ENCODE data around the gene MATR3. TPM values are rescaled to one million over a fixed set of nuclear protein-coding genes. Genes with fewer than 3 reads are reported as not detected.

MATR3 gene
- total RNA-seq, 1 donor from 2014 or later = 58.8 TPM

GRCh38 chr5:139273572-139274289, 19.8 kb upstream of the MATR3 start:
- TF ChIP-seq, protein P1, sequence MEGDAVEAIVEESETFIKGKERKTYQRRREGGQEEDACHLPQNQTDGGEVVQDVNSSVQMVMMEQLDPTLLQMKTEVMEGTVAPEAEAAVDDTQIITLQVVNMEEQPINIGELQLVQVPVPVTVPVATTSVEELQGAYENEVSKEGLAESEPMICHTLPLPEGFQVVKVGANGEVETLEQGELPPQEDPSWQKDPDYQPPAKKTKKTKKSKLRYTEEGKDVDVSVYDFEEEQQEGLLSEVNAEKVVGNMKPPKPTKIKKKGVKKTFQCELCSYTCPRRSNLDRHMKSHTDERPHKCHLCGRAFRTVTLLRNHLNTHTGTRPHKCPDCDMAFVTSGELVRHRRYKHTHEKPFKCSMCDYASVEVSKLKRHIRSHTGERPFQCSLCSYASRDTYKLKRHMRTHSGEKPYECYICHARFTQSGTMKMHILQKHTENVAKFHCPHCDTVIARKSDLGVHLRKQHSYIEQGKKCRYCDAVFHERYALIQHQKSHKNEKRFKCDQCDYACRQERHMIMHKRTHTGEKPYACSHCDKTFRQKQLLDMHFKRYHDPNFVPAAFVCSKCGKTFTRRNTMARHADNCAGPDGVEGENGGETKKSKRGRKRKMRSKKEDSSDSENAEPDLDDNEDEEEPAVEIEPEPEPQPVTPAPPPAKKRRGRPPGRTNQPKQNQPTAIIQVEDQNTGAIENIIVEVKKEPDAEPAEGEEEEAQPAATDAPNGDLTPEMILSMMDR (IDR thresholded peaks at IDR 0.05) = peak in 2 of 3 experiments; percentile 18 to 31
- peak; percentile 55 to 93 for DNase-seq (ENCODE audit: low spot score in 2 of 2)
- Histone ChIP-seq H3K4me1 (peaks cover 0 to 21% of the 10 kb centered on the region in 2 donors), H3K4me3 (peak overlapping the region; percentile 44 to 71), H3K27me3 (no peaks in the 10 kb centered on the region), H3K36me3 (no peaks in the 10 kb centered on the region), H3K27ac (peak overlapping the region; percentile 47 to 48), H3K9me3 (no peaks in the 10 kb centered on the region)
- intact Hi-C loops (cut with DNase I) = loop anchor here (1.0 to 5.0 kb wide), 2 partner anchors 20 to 69 kb away; partner anchors contain the start of genes MATR3 and PAIP2

DNA sequence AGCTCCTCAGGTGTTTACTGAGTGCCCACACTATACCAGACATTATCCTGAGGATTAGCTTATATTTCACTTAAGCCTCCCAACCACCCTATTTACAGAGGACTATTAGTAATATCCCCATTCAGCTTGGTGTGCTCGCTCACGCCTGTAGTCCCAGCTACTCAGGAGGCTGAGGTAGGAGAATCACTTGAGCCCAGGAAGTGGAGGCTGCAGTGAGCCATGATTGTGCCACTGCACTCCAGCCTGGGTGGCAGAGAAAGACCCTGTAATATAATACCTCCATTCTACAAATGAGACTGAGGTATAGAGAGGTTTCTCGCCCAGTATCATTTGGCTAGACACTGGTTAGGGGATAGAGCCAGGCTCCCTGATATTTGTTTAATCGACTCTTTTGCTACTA, 18.0 kb upstream of the MATR3 start:
- Histone ChIP-seq H3K27me3 (no peaks in the 10 kb centered on the region), H3K4me1 (peaks cover 0 to 21% of the 10 kb centered on the region in 2 donors), H3K4me3 (no peak overlapping the region), H3K36me3 (no peaks in the 10 kb centered on the region), H3K27ac (no peak overlapping the region), H3K9me3 (no peaks in the 10 kb centered on the region)
- TF ChIP-seq, protein P1 (IDR thresholded peaks at IDR 0.05) = no peak
- intact Hi-C loops (cut with DNase I) = no loop called here
- no peak for DNase-seq (ENCODE audit: low spot score in 2 of 2)

- no peaks in the 10 kb centered on the region for H3K36me3 ChIP-seq
- TF ChIP-seq, protein P1 (IDR thresholded peaks at IDR 0.05) = no peak
- H3K4me3 ChIP-seq = no peak overlapping the region
- no peaks in the 10 kb centered on the region for H3K27me3 ChIP-seq
- no peak overlapping the region for H3K27ac ChIP-seq
- DNase-seq (ENCODE audit: low spot score in 2 of 2) = no peak
- no peaks in the 10 kb centered on the region for H3K9me3 ChIP-seq
- H3K4me1 ChIP-seq = peaks cover 0 to 20% of the 10 kb centered on the region in 2 donors
- intact Hi-C loops (cut with DNase I) = no loop called here
Measured at GRCh38 chr5:139275956-139276355, 17.6 kb upstream of the MATR3 start.

GRCh38 chr5:139276426-139276825, 17.1 kb upstream of the MATR3 start:
- Histone ChIP-seq H3K4me1 (peaks cover 0 to 22% of the 10 kb centered on the region in 2 donors), H3K27ac (no peak overlapping the region), H3K4me3 (no peak overlapping the region), H3K36me3 (no peaks in the 10 kb centered on the region), H3K27me3 (no peaks in the 10 kb centered on the region), H3K9me3 (no peaks in the 10 kb centered on the region)
- TF ChIP-seq, protein P1 (IDR thresholded peaks at IDR 0.05) = no peak
- DNase-seq (ENCODE audit: low spot score in 2 of 2) = no peak
- intact Hi-C loops (cut with DNase I) = no loop called here

DNA sequence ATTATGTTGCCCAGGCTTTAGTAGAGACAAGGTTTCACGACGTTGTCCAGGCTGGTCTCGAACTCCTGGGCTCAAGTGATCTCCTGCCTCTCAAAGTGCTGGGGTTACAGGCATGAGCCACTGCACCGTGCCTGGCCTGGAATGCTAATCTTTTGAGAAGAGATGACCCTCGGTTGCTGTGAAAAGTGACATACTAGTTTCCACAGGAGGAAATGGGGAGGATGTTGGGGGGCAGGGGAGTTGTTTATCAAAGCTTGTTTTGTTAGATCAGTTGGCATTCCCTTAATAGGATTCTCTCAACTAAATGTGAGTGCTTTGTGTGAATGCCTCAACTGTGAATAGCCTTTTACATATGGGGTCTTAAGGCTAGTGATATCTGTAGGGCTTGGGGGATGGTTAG, 16.4 kb upstream of the MATR3 start:
- Histone ChIP-seq H3K27me3 (no peaks in the 10 kb centered on the region), H3K4me3 (no peak overlapping the region), H3K36me3 (no peaks in the 10 kb centered on the region), H3K9me3 (no peaks in the 10 kb centered on the region), H3K27ac (no peak overlapping the region), H3K4me1 (peaks cover 0 to 26% of the 10 kb centered on the region in 2 donors)
- no peak for DNase-seq (ENCODE audit: low spot score in 2 of 2)
- intact Hi-C loops (cut with DNase I) = no loop called here
- TF ChIP-seq, protein P1 (IDR thresholded peaks at IDR 0.05) = no peak

All from ascending aorta (tissue), 2 donors.